ENCODE results near the gene TTN. TPM values are rescaled to one million over a fixed set of nuclear protein-coding genes. Genes with fewer than 3 reads are reported as not detected.

TTN gene
- total and polyA plus RNA-seq, 2 of the 8 experiments (the other 6 are each of a cell fraction or from before 2014, with no cell fraction given) = 0.30 to 9.7 TPM

GRCh38 chr2:178506524-178506923 is 300.7 kb downstream of the TTN start:
- no peaks in the 10 kb centered on the region for H3K79me2 ChIP-seq (ENCODE audit: control insufficient read depth in 1 of 2, insufficient read depth in 2 of 2, low read length in 2 of 2)
- H2BK120ac ChIP-seq (replicated peaks; ENCODE audit: low read depth, low read length) = no peak overlapping the region
- H3K36me3 ChIP-seq (ENCODE audit: control insufficient read depth in 2 of 4, insufficient read depth in 4 of 4, low read length in 3 of 4) = peaks cover 0 to 6% (median 2%) of the 10 kb centered on the region in 4 experiments; a peak in 3 of 8 replicates
- H4K20me1 ChIP-seq (replicated peaks in 1 of 2; ENCODE audit: control insufficient read depth in 1 of 2, insufficient read depth in 2 of 2, low read length in 2 of 2) = no peaks in the 10 kb centered on the region
- H3K23me2 ChIP-seq (ENCODE audit: low read depth, low read length) = no peaks in the 10 kb centered on the region
- no peak overlapping the region for H2BK20ac ChIP-seq (ENCODE audit: low read length)
- no peak overlapping the region for H2AFZ ChIP-seq (ENCODE audit: low read length)
- ChIA-PET POLR2A (ENCODE audit: partially characterized antibody) (interaction anchor here (1.2 to 1.7 kb wide), 3 partner anchors 10 to 56 kb away, joined by 3 to 5 read pairs (median 3); partner anchors contain the start of genes PJVK, PLEKHA3 and PRKRA), CTCF (ENCODE audit: partially characterized antibody) (interaction anchor here (1.3 to 2.6 kb wide), 3 partner anchors 11 to 17 kb away, joined by 4 to 8 read pairs (median 5); no protein-coding TSS in a partner anchor)
- no peak overlapping the region for H3K4me3 ChIP-seq (ENCODE audit: extremely low read depth in 1 of 4, insufficient read depth in 2 of 4, low read depth in 3 of 4, low read length in 4 of 4)
- H3K9me3 ChIP-seq (ENCODE audit: insufficient read depth in 2 of 2, low read depth in 1 of 2, low read length in 1 of 2) = no peaks in the 10 kb centered on the region
- no peak overlapping the region for H3K9ac ChIP-seq (replicated peaks in 1 of 4; ENCODE audit: extremely low read depth in 1 of 4, low read depth in 3 of 4, low read length in 3 of 4)
- no peak overlapping the region for H2AK5ac ChIP-seq (ENCODE audit: low read depth, low read length)
- H3K27me3 ChIP-seq (replicated peaks in 1 of 4; ENCODE audit: control insufficient read depth in 3 of 4, extremely low read depth in 1 of 4, insufficient read depth in 3 of 4, low read length in 3 of 4) = no peaks in the 10 kb centered on the region
- H3K14ac ChIP-seq (ENCODE audit: insufficient read length) = no peak overlapping the region
- no peak overlapping the region for H4K8ac ChIP-seq (ENCODE audit: extremely low read depth, insufficient read depth, low read length)
- no peak overlapping the region for H3K18ac ChIP-seq (ENCODE audit: extremely low read depth, low read length)
- H3K79me1 ChIP-seq (ENCODE audit: low read depth, low read length) = no peaks in the 10 kb centered on the region
- no peak for TF ChIP-seq FOSL1 (IDR thresholded peaks at IDR 0.05; ENCODE audit: insufficient read depth, low read depth, low read length)
- TF ChIP-seq USF2 (IDR thresholded peaks at IDR 0.05; ENCODE audit: low read length) = no peak
- TF ChIP-seq RBBP5 (IDR thresholded peaks at IDR 0.05; ENCODE audit: borderline replicate concordance, low read depth, low read length) = no peak
- TF ChIP-seq CTCF (IDR thresholded peaks at IDR 0.05; ENCODE audit: control extremely low read depth in 1 of 3, insufficient read depth in 1 of 3, low read depth in 1 of 3, low read length in 3 of 3) = no peak
- TF ChIP-seq BRCA1 (IDR thresholded peaks at IDR 0.05; ENCODE audit: low read depth, low read length) = no peak
- no peak for TF ChIP-seq CHD2 (IDR thresholded peaks at IDR 0.05; ENCODE audit: low read length)
- TF ChIP-seq POLR2AphosphoS5 (IDR thresholded peaks at IDR 0.05; ENCODE audit: low read depth, low read length) = no peak
- TF ChIP-seq YY1 (IDR thresholded peaks at IDR 0.05; ENCODE audit: low read depth, low read length) = no peak
- no peak for TF ChIP-seq KDM4A (IDR thresholded peaks at IDR 0.05; ENCODE audit: low read depth, low read length, severe bottlenecking)
- no peak for TF ChIP-seq TAF1 (IDR thresholded peaks at IDR 0.05; ENCODE audit: low read depth, low read length)
- no peak overlapping the region for H3K4me2 ChIP-seq (ENCODE audit: insufficient read depth in 1 of 2, low read depth in 2 of 2, low read length in 2 of 2)
- H2BK12ac ChIP-seq (ENCODE audit: low read depth, low read length) = no peak overlapping the region
- H3K27ac ChIP-seq (ENCODE audit: low read depth, low read length) = no peak overlapping the region
- FAIRE-seq = no peak
- no peak overlapping the region for H2BK15ac ChIP-seq (ENCODE audit: low read length)
- H3K56ac ChIP-seq (replicated peaks; ENCODE audit: insufficient read length, low read depth, low read length) = no peak overlapping the region
- no peak overlapping the region for H4K5ac ChIP-seq (ENCODE audit: insufficient read length, low read depth, low read length)
- peaks cover 0 to 3% (median 0%) of the 10 kb centered on the region in 4 experiments; a peak in 2 of 7 replicates for H3K4me1 ChIP-seq (replicated peaks in 1 of 4; ENCODE audit: control insufficient read depth in 3 of 4, insufficient read depth in 4 of 4, low read length in 3 of 4)
- H3K23ac ChIP-seq (ENCODE audit: insufficient read length) = no peak overlapping the region
- WGBS, 2 experiments (ENCODE audit: extremely low coverage in 1 of 2, insufficient coverage in 1 of 2, insufficient read length in 1 of 2, insufficient replicate concordance in 2 of 2, low coverage in 1 of 2, low lambda C conversion rate in 2 of 2, missing lambda C conversion rate in 1 of 2) = 48% methylated on average over 2 of the region's 2 CpGs; no CpG with 5 or more reads in 1 of the 2 experiments
- no peak overlapping the region for H2BK5ac ChIP-seq (ENCODE audit: low read depth, low read length)
- H3K4ac ChIP-seq (replicated peaks; ENCODE audit: insufficient read length, low read depth, low read length) = no peak overlapping the region
- no peak for DNase-seq (ENCODE audit: low read depth in 1 of 2, low spot score in 2 of 2)
- no peak overlapping the region for H4K91ac ChIP-seq (replicated peaks; ENCODE audit: insufficient read length, low read length)

Measured in H1 (cell line).